GM10248 (cell line): ENCODE results near the gene ZBTB7A.

ENCODE experiments used
- CTCF ChIA-PET: fragments of 300-600 bp; sonication (Branson Sonifier 250); formaldehyde crosslinking; extraction: SDS; loops from one replicate; lab custom pipeline; 2021; ENCODE audit warnings: antibody characterized with exemption; lab: Yijun Ruan, JAX
- POLR2A ChIA-PET: fragments of 350-650 bp; sonication (Branson Sonifier 250); formaldehyde crosslinking; extraction: SDS; loops from one replicate; lab custom pipeline; 2020; ENCODE audit warnings: antibody characterized with exemption; lab: Yijun Ruan, JAX
- DNase-seq: peaks from one replicate; pipeline ENCODE4 v3.0.0; 2012; ENCODE audit errors: extremely low spot score
- CTCF ChIP-seq: IDR thresholded peaks from 2 replicates; pipeline ENCODE4 v1.5.1; 2012; ENCODE audit warnings: mild to moderate bottlenecking, low read depth; ENCODE audit errors: extremely low read depth, missing control alignments, control extremely low read depth

ZBTB7A gene

GRCh38 chr19:4018775-4019504, 47.8 kb downstream of the ZBTB7A start:
- DNase-seq = no peak
- POLR2A ChIA-PET = interaction anchor here (0.5 to 0.6 kb wide), 2 partner anchors 13 to 26 kb away, joined by 3 to 8 read pairs; no protein-coding TSS in a partner anchor
- no peak for TF ChIP-seq CTCF
- CTCF ChIA-PET = no interaction called here

GRCh38 chr19:4018140-4018613, 48.5 kb downstream of the ZBTB7A start:
- ChIA-PET POLR2A (no interaction called here), CTCF (no interaction called here)
- TF ChIP-seq CTCF = no peak
- DNase-seq = no peak

GRCh38 chr19:4016903-4017638, 49.6 kb downstream of the ZBTB7A start:
- POLR2A ChIA-PET = no interaction called here
- CTCF ChIA-PET = no interaction called here
- no peak for TF ChIP-seq CTCF
- no peak for DNase-seq

- TF ChIP-seq CTCF = no peak
- ChIA-PET CTCF (no interaction called here), POLR2A (no interaction called here)
- no peak for DNase-seq
Observed at GRCh38 chr19:4016486-4016885, 50.2 kb downstream of the ZBTB7A start.

- TF ChIP-seq CTCF = no peak
- POLR2A ChIA-PET = no interaction called here
- CTCF ChIA-PET = no interaction called here
- DNase-seq = no peak
Observed at GRCh38 chr19:4015705-4016402, 50.8 kb downstream of the ZBTB7A start.

- no peak for DNase-seq
- ChIA-PET CTCF (no interaction called here), POLR2A (no interaction called here)
- no peak for TF ChIP-seq CTCF
Observed at GRCh38 chr19:4014541-4015491, 51.9 kb downstream of the ZBTB7A start.
